ENCODE measurements around the gene C2orf92.
"Not testable (repeated sequence)": the region's sequence is repeated elsewhere in the genome, so short reads cannot be mapped to it uniquely, and the experiment has no call there.

The C2orf92 gene

GRCh38 chr2:97711394-97711711 is 41.8 kb downstream of the C2orf92 start:
- H3K4me3 ChIP-seq (ENCODE audit: low read depth, low read length): no peak overlapping the region
- no peak for DNase-seq (ENCODE audit: low read depth)
- TF ChIP-seq CTCF (IDR thresholded peaks at IDR 0.05; ENCODE audit: low read depth, low read length, missing control alignments): no peak

GRCh38 chr2:97712175-97712574 is 42.7 kb downstream of the C2orf92 start:
- H3K4me3 ChIP-seq (ENCODE audit: low read depth, low read length); DNase-seq (ENCODE audit: low read depth): not testable (repeated sequence)

- no peak overlapping the region for H3K4me3 ChIP-seq (ENCODE audit: low read depth, low read length)
- TF ChIP-seq CTCF (IDR thresholded peaks at IDR 0.05; ENCODE audit: low read depth, low read length, missing control alignments): no peak
Observed at GRCh38 chr2:97712693-97713295, 43.3 kb downstream of the C2orf92 start.

GRCh38 chr2:97713296-97714083 is 44.0 kb downstream of the C2orf92 start, which contains the start of gene ZAP70:
TSS of gene ZAP70 (plus strand) at chr2:97713576. CDS start at chr2:97724037, 10,461 bp downstream.
- H3K4me3 ChIP-seq (ENCODE audit: low read depth, low read length): no peak within 1 kb of the TSS
- no peak for TF ChIP-seq CTCF (IDR thresholded peaks at IDR 0.05; ENCODE audit: low read depth, low read length, missing control alignments)
- DNase-seq (ENCODE audit: low read depth): no peak

More at GRCh38 chr2:97712693-97713295, 43.3 kb downstream of the C2orf92 start:
- no peak for DNase-seq (ENCODE audit: low read depth)

GRCh38 chr2:97714084-97714949 is 44.8 kb downstream of the C2orf92 start:
- TF ChIP-seq CTCF (IDR thresholded peaks at IDR 0.05; ENCODE audit: low read depth, low read length, missing control alignments): no peak
- no peak overlapping the region for H3K4me3 ChIP-seq (ENCODE audit: low read depth, low read length)
- DNase-seq (ENCODE audit: low read depth): no peak

- no peak overlapping the region for H3K4me3 ChIP-seq (ENCODE audit: low read depth, low read length)
- no peak for TF ChIP-seq CTCF (IDR thresholded peaks at IDR 0.05; ENCODE audit: low read depth, low read length, missing control alignments)
- no peak for DNase-seq (ENCODE audit: low read depth)
Observed at GRCh38 chr2:97714950-97715652, 45.6 kb downstream of the C2orf92 start.
